Measurements from ENCODE around the gene HSD17B12.

HSD17B12 gene

DNA sequence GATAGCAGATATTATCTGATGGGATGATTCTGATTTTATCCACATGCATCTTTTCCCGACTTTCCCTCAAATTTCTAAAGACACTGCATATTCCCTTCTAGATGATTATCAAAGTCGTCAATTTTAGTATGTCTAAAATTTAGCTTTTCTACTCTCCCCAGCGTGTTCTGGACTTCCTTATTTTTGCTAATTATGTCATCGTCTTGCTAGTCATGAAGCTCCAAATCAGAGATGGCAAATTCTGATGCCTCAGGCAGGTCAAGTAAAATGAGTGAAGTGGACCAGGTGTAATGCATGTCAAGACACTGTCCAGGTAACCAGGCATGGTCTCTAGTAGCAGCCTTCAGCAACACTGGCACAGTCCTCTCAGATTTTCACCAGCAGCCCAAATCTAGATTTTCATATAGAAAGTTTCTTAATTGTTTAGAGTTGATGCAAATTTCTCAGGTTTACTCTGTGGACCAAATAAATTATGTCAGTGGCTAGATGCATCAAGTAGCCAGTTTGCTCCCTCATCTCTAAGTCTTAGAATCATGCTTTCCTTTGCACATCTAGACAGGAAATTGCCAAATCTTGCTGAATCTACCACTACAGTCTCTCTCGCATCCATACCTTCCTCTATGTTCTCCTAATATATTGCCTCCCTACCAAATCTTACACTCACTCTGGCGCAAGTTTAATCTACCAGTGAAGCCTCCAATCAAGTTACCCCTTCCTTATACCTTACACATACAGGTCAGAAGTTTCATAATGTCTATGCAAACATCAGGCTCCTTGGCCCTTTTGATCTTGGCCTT is 10.6 kb downstream of the HSD17B12 start:
- no peak overlapping the region for H3K14ac ChIP-seq (ENCODE audit: low read length)
- no CpG with 5 or more reads among the region's 6 CpGs for WGBS, 2 donors (ENCODE audit: extremely low coverage in 2 of 2, insufficient read length in 2 of 2, insufficient replicate concordance in 1 of 2)
- H3K4me2 ChIP-seq (ENCODE audit: insufficient read depth, low read length, poor library complexity, severe bottlenecking) = no peak overlapping the region
- H3K27me3 ChIP-seq (ENCODE audit: control insufficient read depth in 3 of 3, insufficient read depth in 3 of 3, low read depth in 1 of 3, low read length in 3 of 3) = no peaks in the 10 kb centered on the region
- H3K18ac ChIP-seq (ENCODE audit: low read length) = no peak overlapping the region
- peaks cover 0 to 2% of the 10 kb centered on the region in 2 donors for H3K4me1 ChIP-seq (ENCODE audit: control insufficient read depth in 2 of 2, insufficient read depth in 1 of 2, low read depth in 1 of 2, low read length in 2 of 2)
- DNase-seq (ENCODE audit: low spot score) = no peak
- H4K91ac ChIP-seq (ENCODE audit: low read depth, low read length, poor library complexity) = no peak overlapping the region
- H2BK120ac ChIP-seq (ENCODE audit: low read depth, low read length) = no peak overlapping the region
- H2AK5ac ChIP-seq (ENCODE audit: low read depth, low read length) = no peak overlapping the region
- no peak overlapping the region for H4K8ac ChIP-seq (ENCODE audit: low read depth, low read length)
- H3K36me3 ChIP-seq (replicated peaks in 1 of 2; ENCODE audit: control insufficient read depth in 2 of 2, insufficient read depth in 2 of 2, low read length in 2 of 2) = peaks cover 4 to 22% of the 10 kb centered on the region in 2 donors
- H3K9ac ChIP-seq (ENCODE audit: low read depth, low read length, poor library complexity) = no peak overlapping the region
- H3K23ac ChIP-seq (ENCODE audit: low read depth, low read length, poor library complexity) = no peak overlapping the region
- H3K4ac ChIP-seq (ENCODE audit: low read length) = no peak overlapping the region
- no peak overlapping the region for H2BK5ac ChIP-seq (ENCODE audit: low read length)
- no peak overlapping the region for H2BK15ac ChIP-seq (ENCODE audit: low read length)
- no peak overlapping the region for H2BK12ac ChIP-seq (ENCODE audit: low read length)
- H3K4me3 ChIP-seq (ENCODE audit: low read length in 2 of 2) = no peak overlapping the region
- no peak overlapping the region for H3K27ac ChIP-seq (replicated peaks; ENCODE audit: low read length)
- H2AFZ ChIP-seq (ENCODE audit: low read length) = no peak overlapping the region
- H3K79me1 ChIP-seq (ENCODE audit: low read depth, low read length) = peaks cover 3% of the 10 kb centered on the region
- peaks cover 0 to 9% of the 10 kb centered on the region in 2 donors for H3K9me3 ChIP-seq (replicated peaks in 1 of 2; ENCODE audit: control insufficient read depth in 2 of 2, insufficient read depth in 1 of 2, low read depth in 1 of 2, low read length in 2 of 2)

DNA sequence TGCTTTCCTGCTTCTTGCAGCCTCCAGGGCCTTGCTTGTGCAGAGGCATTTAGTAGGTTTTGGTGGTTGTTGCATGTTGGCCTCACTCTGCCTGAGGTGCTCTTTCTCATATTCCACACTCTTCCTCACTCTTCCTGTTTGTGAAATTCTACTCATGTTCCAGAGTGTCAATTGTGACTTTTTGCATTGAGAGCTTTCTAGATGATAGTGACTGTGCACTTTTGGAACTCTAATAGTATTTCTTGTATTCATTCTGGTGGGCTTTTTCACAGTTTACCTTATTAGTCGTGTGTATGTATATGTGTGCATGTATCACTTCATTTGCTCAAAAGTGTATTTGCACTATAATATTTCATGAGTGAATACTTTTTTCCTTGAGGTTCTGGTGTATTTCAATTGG is 11.3 kb downstream of the HSD17B12 start:
- no peak overlapping the region for H2AK5ac ChIP-seq (ENCODE audit: low read depth, low read length)
- H3K79me1 ChIP-seq (ENCODE audit: low read depth, low read length) = peaks cover 3% of the 10 kb centered on the region
- H2BK5ac ChIP-seq (ENCODE audit: low read length) = no peak overlapping the region
- H2BK15ac ChIP-seq (ENCODE audit: low read length) = no peak overlapping the region
- no peak overlapping the region for H3K4me2 ChIP-seq (ENCODE audit: insufficient read depth, low read length, poor library complexity, severe bottlenecking)
- peaks cover 0 to 10% of the 10 kb centered on the region in 2 donors for H3K9me3 ChIP-seq (replicated peaks in 1 of 2; ENCODE audit: control insufficient read depth in 2 of 2, insufficient read depth in 1 of 2, low read depth in 1 of 2, low read length in 2 of 2)
- no peak overlapping the region for H2AFZ ChIP-seq (ENCODE audit: low read length)
- no peak overlapping the region for H3K23ac ChIP-seq (ENCODE audit: low read depth, low read length, poor library complexity)
- no peak overlapping the region for H2BK120ac ChIP-seq (ENCODE audit: low read depth, low read length)
- no peak overlapping the region for H2BK12ac ChIP-seq (ENCODE audit: low read length)
- H3K27me3 ChIP-seq (ENCODE audit: control insufficient read depth in 3 of 3, insufficient read depth in 3 of 3, low read depth in 1 of 3, low read length in 3 of 3) = no peaks in the 10 kb centered on the region
- DNase-seq (ENCODE audit: low spot score) = no peak
- no CpG with 5 or more reads among the region's 1 CpG for WGBS, 2 donors (ENCODE audit: extremely low coverage in 2 of 2, insufficient read length in 2 of 2, insufficient replicate concordance in 1 of 2)
- H3K14ac ChIP-seq (ENCODE audit: low read length) = no peak overlapping the region
- no peak overlapping the region for H4K91ac ChIP-seq (ENCODE audit: low read depth, low read length, poor library complexity)
- no peak overlapping the region for H3K4me3 ChIP-seq (ENCODE audit: low read length in 2 of 2)
- no peak overlapping the region for H3K4ac ChIP-seq (ENCODE audit: low read length)
- H3K36me3 ChIP-seq (replicated peaks in 1 of 2; ENCODE audit: control insufficient read depth in 2 of 2, insufficient read depth in 2 of 2, low read length in 2 of 2) = peaks cover 4 to 26% of the 10 kb centered on the region in 2 donors
- H3K9ac ChIP-seq (ENCODE audit: low read depth, low read length, poor library complexity) = no peak overlapping the region
- no peak overlapping the region for H4K8ac ChIP-seq (ENCODE audit: low read depth, low read length)
- no peak overlapping the region for H3K18ac ChIP-seq (ENCODE audit: low read length)
- peaks cover 0 to 2% of the 10 kb centered on the region in 2 donors for H3K4me1 ChIP-seq (ENCODE audit: control insufficient read depth in 2 of 2, insufficient read depth in 1 of 2, low read depth in 1 of 2, low read length in 2 of 2)
- no peak overlapping the region for H3K27ac ChIP-seq (replicated peaks; ENCODE audit: low read length)

DNA sequence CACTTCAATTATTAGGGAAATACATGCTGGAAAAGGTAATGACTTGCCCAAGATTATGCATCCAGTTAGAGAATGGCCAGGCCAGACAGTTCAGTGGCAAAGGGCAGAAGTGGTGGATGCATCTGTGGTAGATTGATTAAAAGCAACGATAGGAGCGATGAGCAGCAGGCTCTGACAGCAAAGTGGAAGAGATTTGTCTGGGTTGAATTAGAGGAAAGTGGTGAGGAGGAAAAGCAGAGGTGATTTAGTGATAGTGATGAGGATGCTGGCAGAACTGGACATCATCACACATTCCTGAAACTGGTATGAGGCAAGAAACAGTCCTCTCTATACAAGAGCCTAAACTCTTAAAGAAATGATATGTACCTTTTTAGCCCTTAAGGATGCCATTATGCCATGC is 12.5 kb downstream of the HSD17B12 start:
- H2BK12ac ChIP-seq (ENCODE audit: low read length) = no peak overlapping the region
- H3K36me3 ChIP-seq (replicated peaks in 1 of 2; ENCODE audit: control insufficient read depth in 2 of 2, insufficient read depth in 2 of 2, low read length in 2 of 2) = peaks cover 4 to 28% of the 10 kb centered on the region in 2 donors
- DNase-seq (ENCODE audit: low spot score) = no peak
- no peak overlapping the region for H3K4me3 ChIP-seq (ENCODE audit: low read length in 2 of 2)
- H3K9me3 ChIP-seq (replicated peaks in 1 of 2; ENCODE audit: control insufficient read depth in 2 of 2, insufficient read depth in 1 of 2, low read depth in 1 of 2, low read length in 2 of 2) = peaks cover 0 to 10% of the 10 kb centered on the region in 2 donors
- peaks cover 3% of the 10 kb centered on the region for H3K79me1 ChIP-seq (ENCODE audit: low read depth, low read length)
- H2BK5ac ChIP-seq (ENCODE audit: low read length) = no peak overlapping the region
- H2BK15ac ChIP-seq (ENCODE audit: low read length) = no peak overlapping the region
- no peak overlapping the region for H2AFZ ChIP-seq (ENCODE audit: low read length)
- no peak overlapping the region for H3K18ac ChIP-seq (ENCODE audit: low read length)
- H2AK5ac ChIP-seq (ENCODE audit: low read depth, low read length) = no peak overlapping the region
- H3K27ac ChIP-seq (replicated peaks; ENCODE audit: low read length) = no peak overlapping the region
- no peak overlapping the region for H4K8ac ChIP-seq (ENCODE audit: low read depth, low read length)
- H3K4ac ChIP-seq (ENCODE audit: low read length) = no peak overlapping the region
- no peak overlapping the region for H4K91ac ChIP-seq (ENCODE audit: low read depth, low read length, poor library complexity)
- H3K9ac ChIP-seq (ENCODE audit: low read depth, low read length, poor library complexity) = no peak overlapping the region
- H3K4me1 ChIP-seq (ENCODE audit: control insufficient read depth in 2 of 2, insufficient read depth in 1 of 2, low read depth in 1 of 2, low read length in 2 of 2) = no peaks in the 10 kb centered on the region
- no CpG with 5 or more reads among the region's 2 CpGs for WGBS, 2 donors (ENCODE audit: extremely low coverage in 2 of 2, insufficient read length in 2 of 2, insufficient replicate concordance in 1 of 2)
- H3K27me3 ChIP-seq (ENCODE audit: control insufficient read depth in 3 of 3, insufficient read depth in 3 of 3, low read depth in 1 of 3, low read length in 3 of 3) = no peaks in the 10 kb centered on the region
- no peak overlapping the region for H3K23ac ChIP-seq (ENCODE audit: low read depth, low read length, poor library complexity)
- no peak overlapping the region for H3K14ac ChIP-seq (ENCODE audit: low read length)
- no peak overlapping the region for H3K4me2 ChIP-seq (ENCODE audit: insufficient read depth, low read length, poor library complexity, severe bottlenecking)
- H2BK120ac ChIP-seq (ENCODE audit: low read depth, low read length) = no peak overlapping the region

GRCh38 chr11:43693731-43694130 is 13.2 kb downstream of the HSD17B12 start:
- DNase-seq (ENCODE audit: low spot score) = no peak
- H2AK5ac ChIP-seq (ENCODE audit: low read depth, low read length) = no peak overlapping the region
- no peak overlapping the region for H3K27ac ChIP-seq (replicated peaks; ENCODE audit: low read length)
- H3K14ac ChIP-seq (ENCODE audit: low read length) = no peak overlapping the region
- WGBS, 2 donors (ENCODE audit: extremely low coverage in 2 of 2, insufficient read length in 2 of 2, insufficient replicate concordance in 1 of 2) = no CpG with 5 or more reads among the region's 3 CpGs
- no peak overlapping the region for H2BK120ac ChIP-seq (ENCODE audit: low read depth, low read length)
- no peak overlapping the region for H2BK12ac ChIP-seq (ENCODE audit: low read length)
- peaks cover 0 to 10% of the 10 kb centered on the region in 2 donors for H3K9me3 ChIP-seq (replicated peaks in 1 of 2; ENCODE audit: control insufficient read depth in 2 of 2, insufficient read depth in 1 of 2, low read depth in 1 of 2, low read length in 2 of 2)
- no peak overlapping the region for H4K91ac ChIP-seq (ENCODE audit: low read depth, low read length, poor library complexity)
- no peak overlapping the region for H2BK15ac ChIP-seq (ENCODE audit: low read length)
- H3K4me2 ChIP-seq (ENCODE audit: insufficient read depth, low read length, poor library complexity, severe bottlenecking) = no peak overlapping the region
- H3K36me3 ChIP-seq (replicated peaks in 1 of 2; ENCODE audit: control insufficient read depth in 2 of 2, insufficient read depth in 2 of 2, low read length in 2 of 2) = peaks cover 4 to 28% of the 10 kb centered on the region in 2 donors
- H3K18ac ChIP-seq (ENCODE audit: low read length) = no peak overlapping the region
- no peak overlapping the region for H3K9ac ChIP-seq (ENCODE audit: low read depth, low read length, poor library complexity)
- peaks cover 3% of the 10 kb centered on the region for H3K79me1 ChIP-seq (ENCODE audit: low read depth, low read length)
- H3K4ac ChIP-seq (ENCODE audit: low read length) = no peak overlapping the region
- H2BK5ac ChIP-seq (ENCODE audit: low read length) = no peak overlapping the region
- H4K8ac ChIP-seq (ENCODE audit: low read depth, low read length) = no peak overlapping the region
- H3K4me1 ChIP-seq (ENCODE audit: control insufficient read depth in 2 of 2, insufficient read depth in 1 of 2, low read depth in 1 of 2, low read length in 2 of 2) = no peaks in the 10 kb centered on the region
- H2AFZ ChIP-seq (ENCODE audit: low read length) = no peak overlapping the region
- no peak overlapping the region for H3K23ac ChIP-seq (ENCODE audit: low read depth, low read length, poor library complexity)
- H3K27me3 ChIP-seq (ENCODE audit: control insufficient read depth in 3 of 3, insufficient read depth in 3 of 3, low read depth in 1 of 3, low read length in 3 of 3) = no peaks in the 10 kb centered on the region
- no peak overlapping the region for H3K4me3 ChIP-seq (ENCODE audit: low read length in 2 of 2)
